8988T (cell line): ENCODE measurements around the gene HLA-A.
A peak's percentile ranks its signal among the peaks of the same experiment; 100 is the strongest.
"Not testable (repeated sequence)": the region's sequence is repeated elsewhere in the genome, so short reads cannot be mapped to it uniquely, and the experiment has no call there.

Experiments used
- DNase-seq: peaks from one replicate; pipeline ENCODE4 v3.0.0; 2011

The HLA-A gene

GRCh38 chr6:29963697-29964096 is 21.4 kb downstream of the HLA-A start:
- DNase-seq = not testable (repeated sequence)

- DNase-seq = no peak
These were observed 22.2 kb downstream of the HLA-A start for GRCh38 chr6:29964518-29964886.

- DNase-seq = no peak
These were observed 22.7 kb downstream of the HLA-A start for GRCh38 chr6:29964887-29965562.

GRCh38 chr6:29965563-29965872 is 23.2 kb downstream of the HLA-A start:
- no peak for DNase-seq

- DNase-seq = no peak
These were observed 23.7 kb downstream of the HLA-A start for GRCh38 chr6:29965873-29966601.

- no peak for DNase-seq
These were observed 25.2 kb downstream of the HLA-A start for GRCh38 chr6:29967379-29968010.

GRCh38 chr6:29968130-29968529 is 25.8 kb downstream of the HLA-A start:
- no peak for DNase-seq

GRCh38 chr6:29968905-29969304 is 26.6 kb downstream of the HLA-A start:
- DNase-seq = no peak

- no peak for DNase-seq
These were observed 28.4 kb downstream of the HLA-A start for GRCh38 chr6:29970711-29971110.

GRCh38 chr6:29974901-29975560 is 32.7 kb downstream of the HLA-A start:
- DNase-seq = no peak

- DNase-seq = no peak
These were observed 33.2 kb downstream of the HLA-A start for GRCh38 chr6:29975561-29975907.

GRCh38 chr6:29976253-29976587 is 33.9 kb downstream of the HLA-A start:
- DNase-seq = no peak

GRCh38 chr6:29976588-29977424 is 34.5 kb downstream of the HLA-A start:
- peak; percentile 70 for DNase-seq

- no peak for DNase-seq
These were observed 35.0 kb downstream of the HLA-A start for GRCh38 chr6:29977425-29977727.

- not testable (repeated sequence) for DNase-seq
These were observed 37.7 kb downstream of the HLA-A start for GRCh38 chr6:29980013-29980412.

GRCh38 chr6:29980511-29980910 is 38.2 kb downstream of the HLA-A start:
- DNase-seq = no peak

- no peak for DNase-seq
These were observed 39.0 kb downstream of the HLA-A start for GRCh38 chr6:29981211-29981812.

GRCh38 chr6:29982097-29982496 is 39.8 kb downstream of the HLA-A start:
- DNase-seq = no peak

GRCh38 chr6:29984232-29984631 is 41.9 kb downstream of the HLA-A start:
- no peak for DNase-seq

- no peak for DNase-seq
These were observed 42.7 kb downstream of the HLA-A start for GRCh38 chr6:29984992-29985391.

- no peak for DNase-seq
These were observed 43.9 kb downstream of the HLA-A start for GRCh38 chr6:29986179-29986781.

GRCh38 chr6:29989211-29989610 is 46.9 kb downstream of the HLA-A start:
- no peak for DNase-seq

- DNase-seq = no peak
These were observed 48.6 kb downstream of the HLA-A start for GRCh38 chr6:29990931-29991330.
